Smooth muscle cell (in vitro differentiated cells): ENCODE results near the gene PPP6R2. TPM values are rescaled to one million over a fixed set of nuclear protein-coding genes. Genes with fewer than 3 reads are reported as not detected.

Source experiments
- DNase-seq: peaks from one replicate; lab custom pipeline; 2025; ENCODE audit not compliant: unreplicated experiment; lab: John Stamatoyannopoulos, UW
- H2AFZ ChIP-seq: fragments of 200-600 bp; sonication (generic); 2 replicates; pipeline ENCODE4 v1.6.0; 2016; ENCODE audit warnings: antibody characterized with exemption, low read depth, mild to moderate bottlenecking
- H3F3A ChIP-seq: fragments of 200-600 bp; sonication (generic); 2 replicates; pipeline ENCODE4 v1.6.0; 2017; ENCODE audit warnings: antibody characterized with exemption, low read depth
- H3K27ac ChIP-seq: fragments of 200-600 bp; sonication (generic); 2 replicates; pipeline ENCODE4 v1.5.1; 2016; ENCODE audit warnings: low read depth, mild to moderate bottlenecking
- H3K27me3 ChIP-seq: fragments of 200-600 bp; sonication (generic); 2 replicates; pipeline ENCODE4 v1.6.1; 2016; ENCODE audit warnings: low read depth, mild to moderate bottlenecking
- H3K36me3 ChIP-seq: fragments of 200-600 bp; sonication (generic); 2 replicates; pipeline ENCODE4 v1.5.1; 2016; ENCODE audit warnings: low read depth
- H3K4me1 ChIP-seq: fragments of 200-600 bp; sonication (generic); 2 replicates; pipeline ENCODE4 v1.5.1; 2016; ENCODE audit warnings: low read depth
- H3K4me2 ChIP-seq: fragments of 200-600 bp; sonication (generic); 2 replicates; pipeline ENCODE4 v1.6.0; 2016; ENCODE audit warnings: mild to moderate bottlenecking
- H3K4me3 ChIP-seq: fragments of 200-600 bp; sonication (generic); 2 replicates; pipeline ENCODE4 v1.5.1; 2016; ENCODE audit warnings: mild to moderate bottlenecking
- H3K79me2 ChIP-seq: fragments of 200-600 bp; sonication (generic); 2 replicates; pipeline ENCODE4 v1.6.0; 2016; ENCODE audit warnings: low read depth, mild to moderate bottlenecking
- H3K9ac ChIP-seq: fragments of 200-600 bp; sonication (generic); 2 replicates; pipeline ENCODE4 v1.6.0; 2016; ENCODE audit warnings: low read depth
- H3K9me3 ChIP-seq: fragments of 200-600 bp; sonication (generic); replicated peaks from 2 replicates; pipeline ENCODE4 v1.5.1; 2016; ENCODE audit warnings: low read depth
- H4K20me1 ChIP-seq: fragments of 200-600 bp; sonication (generic); 2 replicates; pipeline ENCODE4 v1.6.0; 2016; ENCODE audit warnings: low read depth
- WGBS: methylation state at CpG from one replicate; pipeline ENCODE4 v1.1.7; 2016; ENCODE audit warnings: low lambda C conversion rate; 5-methylcytosine and 5-hydroxymethylcytosine counted together
- polyA plus RNA-seq: library from polyadenylated mRNA; unstranded; fragments of >200 nt; fragmentation: Nextera tagmentation; extraction: Ambion mirVana; gene quantifications from 2 replicates; pipeline ENCODE4 v1.2.1, GENCODE V29; 2016
- total RNA-seq: library from RNA; depleted of rRNA; stranded (reverse); fragments of >200 nt; gene quantifications from 2 replicates; pipeline ENCODE4 v1.2.3, GENCODE V29; 2014
- TF ChIP-seq, protein P1 (sequence below): fragments of 200-600 bp; sonication (generic); IDR thresholded peaks from 2 replicates; pipeline ENCODE4 v1.5.1; 2017; ENCODE audit warnings: borderline replicate concordance, mild to moderate bottlenecking, antibody characterized with exemption; ENCODE audit not compliant: insufficient read depth, poor library complexity, severe bottlenecking

PPP6R2 gene
- total and polyA plus RNA-seq, 2 experiments from 2014 or later: 24.6 to 36.3 TPM

DNA sequence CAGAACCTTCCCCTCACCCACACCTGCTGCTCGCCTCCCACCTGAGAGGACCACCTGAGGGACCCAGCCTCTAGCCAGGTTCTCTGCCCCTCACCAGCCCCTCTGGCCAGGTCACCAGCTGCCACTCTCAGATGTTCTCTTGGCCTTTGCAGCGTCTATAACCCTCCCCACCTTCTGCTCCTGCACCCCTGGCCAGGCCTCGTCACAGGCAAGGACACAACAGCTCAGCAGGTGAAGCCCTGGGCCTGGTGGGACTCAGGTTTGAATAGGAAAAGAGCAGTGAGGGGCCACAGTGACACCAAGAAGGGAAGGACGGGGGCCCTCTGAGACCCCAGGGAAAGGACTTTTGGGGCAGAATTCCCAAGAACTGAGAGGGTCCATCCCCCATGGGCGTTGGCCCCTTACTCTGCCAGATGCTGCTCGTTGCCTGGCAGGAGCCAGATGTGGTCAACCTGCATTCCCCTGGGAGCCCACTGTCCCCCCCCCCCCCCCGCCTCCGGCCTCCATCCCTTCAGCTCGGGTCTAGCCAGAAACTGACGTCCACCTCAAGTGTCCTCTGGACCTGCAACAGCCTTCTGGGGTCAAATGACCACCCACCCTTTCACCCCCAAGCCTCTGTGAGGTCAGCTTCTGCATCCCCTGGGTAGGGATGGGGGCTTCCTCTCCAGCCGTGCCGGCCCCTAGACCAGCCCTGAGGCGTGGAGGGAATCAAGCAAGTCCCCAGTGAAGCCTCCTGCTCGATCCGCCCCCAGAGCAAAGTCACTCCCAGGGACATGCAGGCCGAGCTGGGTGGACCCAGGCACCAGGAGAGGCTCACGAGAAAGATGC, 103.0 kb downstream of the PPP6R2 start:
- Histone ChIP-seq H3K4me3 (no peak overlapping the region), H3K4me2 (no peak overlapping the region), H4K20me1 (peaks cover 54% of the 10 kb centered on the region), H3K27ac (no peak overlapping the region), H3K9ac (no peak overlapping the region), H3K4me1 (no peaks in the 10 kb centered on the region), H3K79me2 (no peaks in the 10 kb centered on the region), H3K36me3 (no peaks in the 10 kb centered on the region), H2AFZ (no peak overlapping the region), H3K9me3 (no peaks in the 10 kb centered on the region), H3F3A (peaks cover 12% of the 10 kb centered on the region), H3K27me3 (no peaks in the 10 kb centered on the region)
- WGBS: 89% methylated on average over 15 of the region's 17 CpGs
- TF ChIP-seq, protein P1, sequence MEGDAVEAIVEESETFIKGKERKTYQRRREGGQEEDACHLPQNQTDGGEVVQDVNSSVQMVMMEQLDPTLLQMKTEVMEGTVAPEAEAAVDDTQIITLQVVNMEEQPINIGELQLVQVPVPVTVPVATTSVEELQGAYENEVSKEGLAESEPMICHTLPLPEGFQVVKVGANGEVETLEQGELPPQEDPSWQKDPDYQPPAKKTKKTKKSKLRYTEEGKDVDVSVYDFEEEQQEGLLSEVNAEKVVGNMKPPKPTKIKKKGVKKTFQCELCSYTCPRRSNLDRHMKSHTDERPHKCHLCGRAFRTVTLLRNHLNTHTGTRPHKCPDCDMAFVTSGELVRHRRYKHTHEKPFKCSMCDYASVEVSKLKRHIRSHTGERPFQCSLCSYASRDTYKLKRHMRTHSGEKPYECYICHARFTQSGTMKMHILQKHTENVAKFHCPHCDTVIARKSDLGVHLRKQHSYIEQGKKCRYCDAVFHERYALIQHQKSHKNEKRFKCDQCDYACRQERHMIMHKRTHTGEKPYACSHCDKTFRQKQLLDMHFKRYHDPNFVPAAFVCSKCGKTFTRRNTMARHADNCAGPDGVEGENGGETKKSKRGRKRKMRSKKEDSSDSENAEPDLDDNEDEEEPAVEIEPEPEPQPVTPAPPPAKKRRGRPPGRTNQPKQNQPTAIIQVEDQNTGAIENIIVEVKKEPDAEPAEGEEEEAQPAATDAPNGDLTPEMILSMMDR: no peak
- DNase-seq: no peak

DNA sequence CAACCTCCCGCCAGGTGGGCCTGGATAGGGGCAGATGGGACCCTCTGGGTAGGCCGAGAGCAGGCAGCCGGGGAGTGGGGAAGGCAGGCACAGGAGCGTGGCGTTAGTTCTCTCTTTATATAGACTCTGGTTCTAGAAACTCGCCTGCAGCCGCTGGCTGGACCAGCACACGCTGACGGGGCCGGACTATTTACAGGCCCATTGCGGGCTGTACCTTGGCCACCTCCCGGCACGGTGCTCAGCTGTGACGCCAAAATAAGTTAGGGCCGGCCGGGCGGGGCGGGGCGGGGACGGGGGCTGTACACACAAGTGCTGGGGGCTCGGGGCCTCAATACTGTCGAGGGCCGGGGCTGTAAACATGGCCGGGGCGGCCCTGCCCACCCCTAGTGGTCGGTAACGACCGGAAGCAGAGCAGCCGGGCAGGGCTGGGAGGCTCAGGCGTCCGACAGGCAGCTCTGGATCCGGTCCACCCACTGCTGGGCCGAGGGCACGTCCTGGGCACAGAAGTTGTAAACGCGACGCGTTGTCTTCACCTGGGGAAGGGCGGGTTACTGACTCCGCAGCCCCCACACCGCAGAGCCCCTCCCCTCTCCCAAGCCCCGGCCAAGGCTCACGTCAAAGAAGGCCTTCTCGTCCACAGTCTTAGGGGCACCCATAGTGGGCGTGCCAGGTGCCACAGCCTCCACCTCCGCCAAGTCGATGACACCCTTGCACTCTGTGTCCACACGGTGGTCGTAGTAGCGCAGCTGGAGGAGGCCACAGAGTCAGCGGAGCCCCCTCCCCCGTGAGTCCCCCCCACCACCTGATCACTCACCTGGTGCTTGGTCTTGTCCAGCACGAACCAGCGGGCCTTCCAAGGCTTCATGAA, 103.8 kb downstream of the PPP6R2 start:
- Histone ChIP-seq H3K27ac (no peak overlapping the region), H4K20me1 (peaks cover 62% of the 10 kb centered on the region), H3K4me2 (no peak overlapping the region), H3K4me1 (no peaks in the 10 kb centered on the region), H2AFZ (no peak overlapping the region), H3K9me3 (no peaks in the 10 kb centered on the region), H3K36me3 (no peaks in the 10 kb centered on the region), H3K9ac (no peak overlapping the region), H3K79me2 (no peaks in the 10 kb centered on the region), H3K4me3 (no peak overlapping the region), H3K27me3 (no peaks in the 10 kb centered on the region), H3F3A (peaks cover 12% of the 10 kb centered on the region)
- WGBS: 92% methylated on average over 47 of the region's 54 CpGs
- TF ChIP-seq, protein P1: no peak
- no peak for DNase-seq

DNA sequence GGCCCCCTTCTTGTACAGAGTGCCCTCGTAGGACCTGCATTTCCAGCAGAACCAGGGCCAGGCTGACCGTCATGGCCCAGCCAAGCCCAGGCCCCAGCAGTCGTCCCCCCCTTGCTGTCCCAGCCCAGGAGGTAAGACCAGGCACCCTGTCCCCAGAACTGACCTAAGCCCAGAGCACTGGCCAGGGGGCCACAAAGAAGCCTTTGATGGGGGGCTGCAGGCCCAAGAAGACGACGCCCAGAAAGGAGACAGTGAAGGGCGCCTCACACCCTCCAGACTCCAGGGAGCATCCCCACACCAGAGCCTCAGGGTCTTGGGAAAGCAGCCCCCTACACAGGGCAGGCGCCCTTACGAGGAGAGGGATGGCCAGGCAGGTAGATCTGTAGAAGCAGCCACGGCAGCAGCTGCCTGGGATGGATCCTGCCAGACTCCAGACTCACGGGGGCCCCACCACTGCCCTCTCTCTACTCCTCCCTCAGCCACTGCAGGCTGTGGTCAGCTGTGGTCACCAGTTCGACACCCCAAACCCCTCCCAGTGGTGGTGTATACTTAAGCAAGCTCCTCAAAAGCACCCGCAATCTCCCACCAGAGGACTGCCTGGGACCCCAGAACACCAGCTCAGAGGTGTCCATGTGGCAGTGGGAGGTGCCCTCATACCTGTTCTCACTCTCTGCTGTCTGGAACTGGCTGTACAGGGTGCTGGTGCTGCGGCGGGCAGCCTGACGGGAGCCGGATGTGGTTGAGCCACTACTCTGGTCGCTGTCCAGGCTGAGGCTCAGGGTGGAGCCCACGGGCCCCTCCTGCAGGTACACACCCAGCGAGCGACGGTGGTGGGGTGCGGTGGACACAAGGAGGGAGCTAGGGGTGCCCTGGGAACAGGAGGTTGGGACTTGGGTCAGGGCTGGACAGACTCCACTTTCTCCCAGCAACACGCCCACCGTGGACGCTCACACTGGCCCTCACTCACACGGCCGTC, 104.7 kb downstream of the PPP6R2 start:
- no peaks in the 10 kb centered on the region for H3K36me3 ChIP-seq
- WGBS: 93% methylated on average over 27 of the region's 27 CpGs
- no peak overlapping the region for H3K4me2 ChIP-seq
- H3K79me2 ChIP-seq: no peaks in the 10 kb centered on the region
- DNase-seq: no peak
- H3K4me1 ChIP-seq: no peaks in the 10 kb centered on the region
- TF ChIP-seq, protein P1: no peak
- no peaks in the 10 kb centered on the region for H3K9me3 ChIP-seq
- peaks cover 67% of the 10 kb centered on the region for H4K20me1 ChIP-seq
- H3K27ac ChIP-seq: no peak overlapping the region
- H3K4me3 ChIP-seq: no peak overlapping the region
- no peaks in the 10 kb centered on the region for H3K27me3 ChIP-seq
- no peak overlapping the region for H3K9ac ChIP-seq
- H2AFZ ChIP-seq: no peak overlapping the region
- peaks cover 12% of the 10 kb centered on the region for H3F3A ChIP-seq
